Right atrium auricular region (tissue), 2 donors: ENCODE measurements around the gene DNAJA2. TPM values are rescaled to one million over a fixed set of nuclear protein-coding genes. Genes with fewer than 3 reads are reported as not detected.

ENCODE experiments used
- DNase-seq: peaks from one replicate; pipeline ENCODE4 v3.0.0-alpha.2; 2019; ENCODE audit warnings: low spot score
- H3K27ac ChIP-seq, 2 donors: fragments of 200-600 bp; sonication (generic); 1 replicate in 1 of 2; 2 replicates in 1 of 2; pipeline ENCODE4 v1.5.1; 2016 to 2019
- H3K27me3 ChIP-seq, 2 donors: fragments of 200-600 bp; sonication (generic); one replicate each; pipeline versions ENCODE4 v1.5.1 to v1.6.0; 2017 to 2019
- H3K36me3 ChIP-seq: fragments of 200-600 bp; sonication (generic); one replicate; pipeline ENCODE4 v1.5.1; 2016
- H3K4me1 ChIP-seq, 2 donors: fragments of 200-600 bp; sonication (generic); one replicate each; pipeline versions ENCODE4 v1.5.1 to v1.6.0; 2017 to 2019
- H3K4me3 ChIP-seq, 2 donors: fragments of 200-600 bp; sonication (generic); 1 replicate in 1 of 2; 2 replicates in 1 of 2; pipeline ENCODE4 v1.5.1; 2017 to 2019; ENCODE audit warnings: mild to moderate bottlenecking in 1 of 2, moderate library complexity in 1 of 2
- H3K9me3 ChIP-seq, 2 donors: fragments of 200-600 bp; sonication (generic); one replicate each; pipeline ENCODE4 v1.5.1; 2019
- CTCF ChIP-seq, 2 donors: fragments of 200-600 bp; sonication (generic); IDR thresholded peaks; one replicate each; pipeline ENCODE4 v1.5.1; 2019; ENCODE audit warnings: antibody characterized with exemption in 2 of 2
- total RNA-seq, 2 donors: library from RNA; depleted of rRNA; stranded (reverse); fragments of >200 nt; gene quantifications; one replicate each; pipeline ENCODE4 v1.1.0, GENCODE V29; 2016

Gene DNAJA2
- total RNA-seq, 2 donors from 2014 or later, result 50.6 to 74.0 TPM

DNA sequence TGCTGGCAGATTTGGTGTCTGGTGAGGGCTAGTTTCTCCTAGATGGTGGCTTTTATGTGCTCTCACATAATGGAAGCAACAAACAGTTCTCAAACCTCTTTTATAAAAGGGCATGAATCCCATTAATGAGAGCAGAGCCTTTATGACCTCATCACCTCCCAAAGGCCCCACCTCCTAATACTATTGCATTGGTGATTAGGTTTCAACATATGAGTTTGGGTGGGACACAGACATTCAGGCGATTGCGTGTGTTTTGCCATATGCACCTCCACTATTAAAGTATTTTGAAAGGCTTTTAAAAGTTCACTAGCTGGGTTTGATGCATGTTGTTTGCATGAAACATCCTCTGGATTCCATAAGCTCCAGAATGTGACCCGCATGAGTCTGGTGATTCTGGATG is 24.4 kb upstream of the DNAJA2 start:
- TF ChIP-seq CTCF (IDR thresholded peaks at IDR 0.05), result no peak
- Histone ChIP-seq H3K9me3 (no peaks in the 10 kb centered on the region), H3K4me1 (no peaks in the 10 kb centered on the region), H3K27ac (no peak overlapping the region), H3K36me3 (no peaks in the 10 kb centered on the region), H3K27me3 (no peaks in the 10 kb centered on the region), H3K4me3 (no peak overlapping the region)
- DNase-seq, result no peak

DNA sequence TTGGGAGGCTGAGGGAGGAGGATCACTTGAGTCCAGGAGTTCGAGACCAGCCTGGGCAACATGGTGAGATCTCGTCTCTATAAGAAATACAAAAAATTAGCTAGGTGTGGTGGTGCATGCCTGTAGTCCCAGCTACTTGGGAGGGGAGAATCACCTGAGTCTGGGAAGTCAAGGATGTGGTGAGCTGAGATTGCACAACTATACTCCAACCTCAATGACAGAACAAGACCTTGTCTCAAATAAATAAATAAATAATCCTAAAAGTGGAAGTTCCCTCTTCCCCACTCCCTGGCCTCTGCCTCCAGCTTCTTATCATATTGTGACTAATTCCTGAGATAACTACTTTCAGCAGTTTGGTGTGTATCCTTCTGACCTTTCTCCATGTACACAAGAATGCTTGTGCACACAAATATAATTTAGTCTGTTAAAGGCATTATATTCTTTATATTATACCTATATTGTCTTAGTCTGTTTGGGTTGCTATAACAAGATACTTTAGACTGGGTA is 23.5 kb upstream of the DNAJA2 start:
- H3K9me3 ChIP-seq, result no peaks in the 10 kb centered on the region
- H3K27ac ChIP-seq, result no peak overlapping the region
- no peak for DNase-seq
- H3K4me1 ChIP-seq, result no peaks in the 10 kb centered on the region
- H3K27me3 ChIP-seq, result no peaks in the 10 kb centered on the region
- no peak for TF ChIP-seq CTCF (IDR thresholded peaks at IDR 0.05)
- no peak overlapping the region for H3K4me3 ChIP-seq
- H3K36me3 ChIP-seq, result no peaks in the 10 kb centered on the region

- Histone ChIP-seq H3K27me3 (no peaks in the 10 kb centered on the region), H3K4me3 (no peak overlapping the region), H3K4me1 (no peaks in the 10 kb centered on the region), H3K27ac (no peak overlapping the region), H3K36me3 (no peaks in the 10 kb centered on the region), H3K9me3 (no peaks in the 10 kb centered on the region)
- no peak for TF ChIP-seq CTCF (IDR thresholded peaks at IDR 0.05)
- DNase-seq, result no peak
Observed at GRCh38 chr16:46996391-46996790, 22.9 kb upstream of the DNAJA2 start.

- TF ChIP-seq CTCF (IDR thresholded peaks at IDR 0.05), result no peak
- H3K4me3 ChIP-seq, result no peak overlapping the region
Observed at GRCh38 chr16:46991729-46992704, 18.5 kb upstream of the DNAJA2 start.

GRCh38 chr16:46986896-46987295 is 13.4 kb upstream of the DNAJA2 start:
- Histone ChIP-seq H3K9me3 (no peaks in the 10 kb centered on the region), H3K4me3 (no peak overlapping the region), H3K27me3 (no peaks in the 10 kb centered on the region), H3K36me3 (no peaks in the 10 kb centered on the region), H3K4me1 (no peaks in the 10 kb centered on the region), H3K27ac (no peak overlapping the region)
- TF ChIP-seq CTCF (IDR thresholded peaks at IDR 0.05), result no peak
- DNase-seq, result no peak

More at GRCh38 chr16:46991729-46992704, 18.5 kb upstream of the DNAJA2 start:
- Histone ChIP-seq H3K27ac (no peak overlapping the region), H3K4me1 (no peaks in the 10 kb centered on the region), H3K27me3 (no peaks in the 10 kb centered on the region), H3K36me3 (no peaks in the 10 kb centered on the region), H3K9me3 (no peaks in the 10 kb centered on the region)
- no peak for DNase-seq
